ENCODE data around the gene MKS1.

DNA sequence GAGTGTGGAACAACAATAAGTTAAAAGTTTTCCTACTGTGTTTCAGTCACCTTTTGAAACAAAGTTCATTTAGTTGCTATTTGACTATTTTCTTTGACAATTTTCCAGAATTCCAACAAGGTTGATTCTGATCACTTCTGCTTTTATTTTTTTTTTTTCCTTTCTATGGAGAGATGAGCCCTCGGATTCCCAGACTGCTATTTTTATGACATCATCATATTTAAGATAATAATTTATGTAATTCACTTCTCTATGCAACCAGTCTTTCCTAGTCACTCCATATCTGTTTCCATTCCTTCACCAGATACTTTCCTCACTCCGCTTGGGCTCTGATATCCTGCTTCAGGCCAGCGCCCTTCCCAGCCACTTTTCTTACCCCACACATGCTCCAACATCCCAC, 44.2 kb downstream of the MKS1 start:
- TF ChIP-seq, protein P1, sequence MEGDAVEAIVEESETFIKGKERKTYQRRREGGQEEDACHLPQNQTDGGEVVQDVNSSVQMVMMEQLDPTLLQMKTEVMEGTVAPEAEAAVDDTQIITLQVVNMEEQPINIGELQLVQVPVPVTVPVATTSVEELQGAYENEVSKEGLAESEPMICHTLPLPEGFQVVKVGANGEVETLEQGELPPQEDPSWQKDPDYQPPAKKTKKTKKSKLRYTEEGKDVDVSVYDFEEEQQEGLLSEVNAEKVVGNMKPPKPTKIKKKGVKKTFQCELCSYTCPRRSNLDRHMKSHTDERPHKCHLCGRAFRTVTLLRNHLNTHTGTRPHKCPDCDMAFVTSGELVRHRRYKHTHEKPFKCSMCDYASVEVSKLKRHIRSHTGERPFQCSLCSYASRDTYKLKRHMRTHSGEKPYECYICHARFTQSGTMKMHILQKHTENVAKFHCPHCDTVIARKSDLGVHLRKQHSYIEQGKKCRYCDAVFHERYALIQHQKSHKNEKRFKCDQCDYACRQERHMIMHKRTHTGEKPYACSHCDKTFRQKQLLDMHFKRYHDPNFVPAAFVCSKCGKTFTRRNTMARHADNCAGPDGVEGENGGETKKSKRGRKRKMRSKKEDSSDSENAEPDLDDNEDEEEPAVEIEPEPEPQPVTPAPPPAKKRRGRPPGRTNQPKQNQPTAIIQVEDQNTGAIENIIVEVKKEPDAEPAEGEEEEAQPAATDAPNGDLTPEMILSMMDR (IDR thresholded peaks at IDR 0.05): no peak
- TF ChIP-seq RAD21 (conservative IDR thresholded peaks at IDR 0.05 in 1 of 2, IDR thresholded peaks at IDR 0.05 in 1 of 2): no peak
